ENCODE measurements around the gene GNB1. TPM values are rescaled to one million over a fixed set of nuclear protein-coding genes. Genes with fewer than 3 reads are reported as not detected.

GNB1 gene
- total and polyA plus RNA-seq, 7 donors: 32.3 to 100 (median 70.1) TPM

DNA sequence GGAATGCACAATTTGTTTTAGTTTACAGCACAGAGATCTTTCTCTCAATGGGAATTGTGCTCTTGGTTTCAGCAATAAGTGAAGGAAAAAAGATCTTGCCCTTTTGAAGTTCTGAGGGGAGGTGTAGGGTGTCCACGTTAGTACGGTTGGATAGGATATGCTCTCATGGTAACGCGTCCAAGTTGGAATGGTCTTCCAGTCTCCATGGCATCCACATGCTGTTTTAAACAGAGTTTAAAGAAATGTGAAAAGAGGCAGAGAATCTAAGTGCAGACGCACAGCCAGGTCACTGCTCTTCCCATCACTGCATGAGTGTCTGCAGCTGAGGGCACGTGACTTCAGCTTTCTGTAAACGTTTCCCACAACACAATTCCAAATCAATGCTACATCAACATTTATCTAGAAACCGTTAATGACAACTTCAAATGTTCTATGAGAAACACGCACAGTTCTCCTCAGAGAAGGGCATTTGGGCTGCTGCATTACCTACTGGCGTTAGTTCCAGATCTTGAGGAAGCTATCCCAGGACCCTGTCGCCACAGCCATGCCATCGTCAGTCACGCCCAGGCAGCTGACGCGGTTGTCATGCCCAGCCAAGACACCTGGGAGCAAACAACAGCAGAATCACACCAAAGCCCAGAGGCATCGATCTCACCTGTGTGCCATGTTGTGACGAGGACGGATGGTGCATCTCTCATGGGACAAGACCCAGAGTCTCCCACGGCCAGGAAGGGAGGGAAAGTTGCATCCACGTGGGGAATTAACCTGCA lies 103.9 kb downstream of the GNB1 start:
- Histone ChIP-seq H3K4me3 (no peak overlapping the region), H3K27me3 (ENCODE audit: insufficient read depth in 3 of 3, low read length in 2 of 3) (no peaks in the 10 kb centered on the region), H3K27ac (no peak overlapping the region), H3K36me3 (ENCODE audit: insufficient read depth in 1 of 2, low read depth in 1 of 2) (peaks cover 0 to 73% of the 10 kb centered on the region in 2 donors), H3K4me1 (peaks cover 20% of the 10 kb centered on the region), H3K9me3 (no peaks in the 10 kb centered on the region)
- TF ChIP-seq, protein P1, sequence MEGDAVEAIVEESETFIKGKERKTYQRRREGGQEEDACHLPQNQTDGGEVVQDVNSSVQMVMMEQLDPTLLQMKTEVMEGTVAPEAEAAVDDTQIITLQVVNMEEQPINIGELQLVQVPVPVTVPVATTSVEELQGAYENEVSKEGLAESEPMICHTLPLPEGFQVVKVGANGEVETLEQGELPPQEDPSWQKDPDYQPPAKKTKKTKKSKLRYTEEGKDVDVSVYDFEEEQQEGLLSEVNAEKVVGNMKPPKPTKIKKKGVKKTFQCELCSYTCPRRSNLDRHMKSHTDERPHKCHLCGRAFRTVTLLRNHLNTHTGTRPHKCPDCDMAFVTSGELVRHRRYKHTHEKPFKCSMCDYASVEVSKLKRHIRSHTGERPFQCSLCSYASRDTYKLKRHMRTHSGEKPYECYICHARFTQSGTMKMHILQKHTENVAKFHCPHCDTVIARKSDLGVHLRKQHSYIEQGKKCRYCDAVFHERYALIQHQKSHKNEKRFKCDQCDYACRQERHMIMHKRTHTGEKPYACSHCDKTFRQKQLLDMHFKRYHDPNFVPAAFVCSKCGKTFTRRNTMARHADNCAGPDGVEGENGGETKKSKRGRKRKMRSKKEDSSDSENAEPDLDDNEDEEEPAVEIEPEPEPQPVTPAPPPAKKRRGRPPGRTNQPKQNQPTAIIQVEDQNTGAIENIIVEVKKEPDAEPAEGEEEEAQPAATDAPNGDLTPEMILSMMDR (IDR thresholded peaks at IDR 0.05): no peak
- no peak for ATAC-seq
- intact Hi-C loops (cut with DNase I): no loop called here
- no peak for DNase-seq
- 80 to 81% (median 81%) methylated on average over 20 of the region's 20 CpGs for WGBS, 3 donors

DNA sequence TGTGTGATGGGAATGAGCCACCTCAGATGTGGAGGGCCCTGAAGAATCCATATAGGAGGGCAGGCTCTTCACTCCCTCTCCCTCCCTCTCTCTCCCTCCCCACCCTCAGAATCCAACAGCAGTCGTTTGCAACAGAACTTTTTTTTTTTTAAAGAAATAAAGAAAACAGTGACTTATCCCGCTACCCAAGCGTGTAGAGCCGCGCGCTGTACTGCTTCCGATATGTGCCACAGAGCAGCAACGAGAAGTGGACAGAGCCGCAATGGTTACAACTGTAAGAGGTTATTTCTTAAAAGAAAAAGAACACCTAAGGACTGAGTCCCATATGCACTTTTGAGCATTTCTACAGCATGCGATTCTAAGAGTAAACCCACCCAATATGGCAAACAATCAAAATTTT lies 105.2 kb downstream of the GNB1 start:
- H3K4me1 ChIP-seq: peaks cover 27% of the 10 kb centered on the region
- no peak overlapping the region for H3K4me3 ChIP-seq
- ATAC-seq (no peak), DNase-seq (no peak)
- intact Hi-C loops (cut with DNase I): no loop called here
- no peak overlapping the region for H3K27ac ChIP-seq
- H3K27me3 ChIP-seq (ENCODE audit: insufficient read depth in 3 of 3, low read length in 2 of 3): no peaks in the 10 kb centered on the region
- TF ChIP-seq, protein P1 (IDR thresholded peaks at IDR 0.05): no peak
- H3K9me3 ChIP-seq: no peaks in the 10 kb centered on the region
- peaks cover 0 to 60% of the 10 kb centered on the region in 2 donors for H3K36me3 ChIP-seq (ENCODE audit: insufficient read depth in 1 of 2, low read depth in 1 of 2)
- 90 to 95% (median 91%) methylated on average over 10 of the region's 10 CpGs for WGBS, 3 donors

DNA sequence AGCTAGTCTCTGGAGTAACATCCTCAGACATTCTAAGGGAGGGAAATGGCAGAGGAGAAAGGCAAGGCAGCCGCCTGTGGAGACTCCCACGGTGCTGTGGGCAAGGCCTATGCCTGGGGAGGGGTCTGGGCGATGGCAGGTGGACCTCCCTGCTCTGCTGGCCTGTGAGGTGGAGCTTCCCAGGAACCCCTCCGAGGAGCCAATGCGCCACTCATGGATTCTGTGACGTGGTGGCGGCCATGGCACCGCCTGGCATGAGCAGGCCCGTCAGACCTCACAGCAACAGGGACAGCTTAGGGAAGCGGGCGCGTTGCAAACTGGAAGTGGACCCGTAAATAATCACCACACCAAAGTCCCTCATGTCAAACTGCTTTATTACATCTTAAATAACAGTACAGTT lies 106.0 kb downstream of the GNB1 start:
- Histone ChIP-seq H3K27me3 (ENCODE audit: insufficient read depth in 3 of 3, low read length in 2 of 3) (no peaks in the 10 kb centered on the region), H3K9me3 (no peaks in the 10 kb centered on the region), H3K36me3 (ENCODE audit: insufficient read depth in 1 of 2, low read depth in 1 of 2) (peaks cover 0 to 52% of the 10 kb centered on the region in 2 donors), H3K4me3 (no peak overlapping the region), H3K27ac (no peak overlapping the region), H3K4me1 (peaks cover 30% of the 10 kb centered on the region)
- TF ChIP-seq, protein P1 (IDR thresholded peaks at IDR 0.05): no peak
- DNase-seq (no peak), ATAC-seq (no peak)
- intact Hi-C loops (cut with DNase I): no loop called here
- WGBS, 3 donors: 92 to 95% (median 94%) methylated on average over 13 of the region's 13 CpGs

DNA sequence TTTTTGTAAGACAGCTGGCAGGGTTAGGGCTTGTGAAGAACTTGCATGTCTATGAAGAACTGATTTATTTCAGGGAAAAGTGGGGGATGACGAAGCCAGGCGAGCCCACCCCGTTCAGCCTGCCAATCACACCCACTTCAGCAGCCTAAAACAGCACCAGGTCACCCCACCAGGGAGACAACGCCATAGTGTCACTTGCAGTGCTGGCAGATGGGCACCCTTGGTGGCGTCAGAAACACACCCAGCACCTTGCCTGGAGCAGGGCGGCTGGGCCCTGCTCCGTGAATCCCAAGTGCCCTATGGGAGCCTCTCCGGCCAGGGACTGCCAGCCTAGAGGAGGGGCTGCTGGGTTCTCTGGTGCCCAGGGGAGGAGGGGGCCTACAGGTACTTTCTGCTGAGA lies 107.6 kb downstream of the GNB1 start:
- Histone ChIP-seq H3K4me3 (no peak overlapping the region), H3K9me3 (no peaks in the 10 kb centered on the region), H3K27me3 (ENCODE audit: insufficient read depth in 3 of 3, low read length in 2 of 3) (no peaks in the 10 kb centered on the region), H3K36me3 (ENCODE audit: insufficient read depth in 1 of 2, low read depth in 1 of 2) (peaks cover 0 to 37% of the 10 kb centered on the region in 2 donors), H3K27ac (peak overlapping the region; percentile 50), H3K4me1 (peaks cover 23% of the 10 kb centered on the region)
- DNase-seq (peak in 1 of 2 donors; percentile 46), ATAC-seq (no peak)
- TF ChIP-seq, protein P1 (IDR thresholded peaks at IDR 0.05): no peak
- intact Hi-C loops (cut with DNase I): no loop called here
- WGBS, 3 donors: 79 to 81% (median 80%) methylated on average over 8 of the region's 8 CpGs
